ENCODE data around the gene MCF2L2. TPM values are rescaled to one million over a fixed set of nuclear protein-coding genes. Genes with fewer than 3 reads are reported as not detected.

Gene MCF2L2
- total RNA-seq, 4 donors from 2014 or later, result 0.59 to 4.1 (median 1.7) TPM

DNA sequence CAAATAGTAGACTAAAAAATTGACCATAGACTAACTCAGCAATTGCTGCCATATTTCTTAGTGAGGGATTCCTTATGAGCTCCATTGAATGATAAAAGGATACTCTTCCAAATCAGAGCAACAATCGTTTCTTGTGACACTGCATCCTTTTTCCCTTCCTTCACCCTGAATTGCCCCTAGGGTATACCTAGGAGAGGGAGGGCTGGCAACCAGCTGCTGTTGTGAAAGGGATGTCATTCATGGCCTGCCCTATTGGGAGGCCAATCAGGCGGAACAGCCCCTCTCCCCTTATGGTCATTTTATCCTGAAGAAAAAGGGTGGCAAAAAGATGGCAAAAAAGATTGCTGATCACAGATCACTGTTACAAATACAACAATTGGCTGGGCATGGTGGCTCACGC is 149.0 kb downstream of the MCF2L2 start:
- TF ChIP-seq, protein P1, sequence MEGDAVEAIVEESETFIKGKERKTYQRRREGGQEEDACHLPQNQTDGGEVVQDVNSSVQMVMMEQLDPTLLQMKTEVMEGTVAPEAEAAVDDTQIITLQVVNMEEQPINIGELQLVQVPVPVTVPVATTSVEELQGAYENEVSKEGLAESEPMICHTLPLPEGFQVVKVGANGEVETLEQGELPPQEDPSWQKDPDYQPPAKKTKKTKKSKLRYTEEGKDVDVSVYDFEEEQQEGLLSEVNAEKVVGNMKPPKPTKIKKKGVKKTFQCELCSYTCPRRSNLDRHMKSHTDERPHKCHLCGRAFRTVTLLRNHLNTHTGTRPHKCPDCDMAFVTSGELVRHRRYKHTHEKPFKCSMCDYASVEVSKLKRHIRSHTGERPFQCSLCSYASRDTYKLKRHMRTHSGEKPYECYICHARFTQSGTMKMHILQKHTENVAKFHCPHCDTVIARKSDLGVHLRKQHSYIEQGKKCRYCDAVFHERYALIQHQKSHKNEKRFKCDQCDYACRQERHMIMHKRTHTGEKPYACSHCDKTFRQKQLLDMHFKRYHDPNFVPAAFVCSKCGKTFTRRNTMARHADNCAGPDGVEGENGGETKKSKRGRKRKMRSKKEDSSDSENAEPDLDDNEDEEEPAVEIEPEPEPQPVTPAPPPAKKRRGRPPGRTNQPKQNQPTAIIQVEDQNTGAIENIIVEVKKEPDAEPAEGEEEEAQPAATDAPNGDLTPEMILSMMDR (IDR thresholded peaks at IDR 0.05), result no peak
- TF ChIP-seq POLR2A (IDR thresholded peaks at IDR 0.05), result no peak
- no peaks in the 10 kb centered on the region for H3K27me3 ChIP-seq
- H3K27ac ChIP-seq, result no peak overlapping the region
- H3K9me3 ChIP-seq, result no peaks in the 10 kb centered on the region
- no peaks in the 10 kb centered on the region for H3K4me1 ChIP-seq
- intact Hi-C loops (cut with DNase I; ENCODE audit: low total_unique reads), result no loop called here
- H3K4me3 ChIP-seq, result no peak overlapping the region
- H3K36me3 ChIP-seq, result no peaks in the 10 kb centered on the region
- DNase-seq, result no peak

DNA sequence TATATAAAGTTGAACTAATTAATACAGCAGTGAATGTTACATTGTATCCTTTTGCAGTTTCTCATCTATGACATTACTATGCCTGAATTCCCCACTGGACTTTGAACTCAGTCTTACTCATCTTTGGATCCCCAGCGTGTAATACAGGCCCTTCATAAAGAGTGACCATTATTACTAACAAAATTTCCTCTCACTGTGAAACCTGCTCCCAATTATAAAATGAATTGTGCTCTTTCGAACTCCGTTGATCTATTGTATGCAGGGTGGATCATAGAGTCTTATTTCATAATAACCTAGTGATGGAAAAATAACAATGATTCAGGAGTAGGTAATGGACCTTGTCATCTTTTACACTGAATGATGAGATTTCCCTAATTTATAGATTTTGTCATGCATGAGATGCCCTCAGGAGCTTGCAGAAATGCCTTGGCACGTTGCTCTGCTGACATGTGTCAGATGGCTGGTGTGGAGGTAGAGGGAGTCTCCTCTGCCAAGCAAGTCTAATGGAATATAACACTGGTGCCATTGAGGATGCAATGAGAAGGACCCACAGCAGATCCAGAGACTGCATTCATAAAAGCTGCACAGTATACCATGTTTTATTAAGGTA is 149.8 kb downstream of the MCF2L2 start:
- TF ChIP-seq, protein P1 (IDR thresholded peaks at IDR 0.05), result no peak
- TF ChIP-seq POLR2A (IDR thresholded peaks at IDR 0.05), result no peak
- no peak for DNase-seq
- Histone ChIP-seq H3K27me3 (no peaks in the 10 kb centered on the region), H3K36me3 (no peaks in the 10 kb centered on the region), H3K9me3 (no peaks in the 10 kb centered on the region), H3K4me1 (no peaks in the 10 kb centered on the region), H3K27ac (no peak overlapping the region), H3K4me3 (no peak overlapping the region)
- intact Hi-C loops (cut with DNase I; ENCODE audit: low total_unique reads), result no loop called here

DNA sequence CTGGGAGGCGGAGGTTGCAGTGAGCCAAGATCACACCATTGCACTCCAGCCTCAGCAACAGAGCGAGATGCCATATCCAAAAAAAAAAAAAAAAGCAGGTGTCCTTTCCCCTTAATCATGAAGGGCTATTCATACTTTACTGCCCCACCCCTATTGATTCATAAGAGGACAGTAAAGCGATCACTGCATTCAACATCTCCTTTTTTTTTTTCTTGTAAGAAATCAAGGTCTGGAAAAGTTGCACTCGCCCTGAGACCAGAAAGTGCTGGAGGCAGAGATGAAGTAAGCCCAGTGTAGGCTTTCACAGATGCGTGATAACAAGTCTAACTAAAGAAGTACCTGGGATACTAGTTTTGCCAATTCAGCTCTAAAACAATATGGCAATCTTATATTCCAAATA is 151.2 kb downstream of the MCF2L2 start:
- Histone ChIP-seq H3K36me3 (no peaks in the 10 kb centered on the region), H3K9me3 (no peaks in the 10 kb centered on the region), H3K4me3 (no peak overlapping the region), H3K27me3 (no peaks in the 10 kb centered on the region), H3K27ac (no peak overlapping the region), H3K4me1 (no peaks in the 10 kb centered on the region)
- intact Hi-C loops (cut with DNase I; ENCODE audit: low total_unique reads), result no loop called here
- TF ChIP-seq, protein P1 (IDR thresholded peaks at IDR 0.05), result no peak
- no peak for TF ChIP-seq POLR2A (IDR thresholded peaks at IDR 0.05)
- no peak for DNase-seq

DNA sequence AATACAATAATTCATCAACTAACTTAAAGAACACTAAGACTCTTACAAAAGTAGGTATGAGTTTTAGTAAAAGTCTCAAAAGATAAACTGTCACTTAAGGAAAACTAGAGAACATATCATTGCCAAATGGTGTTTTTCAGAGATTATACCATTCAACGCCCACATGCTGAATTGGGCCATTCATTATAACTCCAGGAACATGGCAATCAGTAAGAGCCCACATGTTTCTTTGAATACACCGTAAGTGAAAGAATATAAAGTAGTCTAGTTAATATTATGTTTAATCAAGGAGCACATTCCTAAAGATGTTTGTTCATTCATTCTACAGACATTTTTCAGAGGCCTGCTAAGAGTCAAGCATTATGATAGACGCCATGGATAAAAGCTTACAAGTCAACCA is 152.5 kb downstream of the MCF2L2 start:
- no peak for TF ChIP-seq POLR2A (IDR thresholded peaks at IDR 0.05)
- TF ChIP-seq, protein P1 (IDR thresholded peaks at IDR 0.05), result no peak
- intact Hi-C loops (cut with DNase I; ENCODE audit: low total_unique reads), result no loop called here
- Histone ChIP-seq H3K9me3 (no peaks in the 10 kb centered on the region), H3K36me3 (no peaks in the 10 kb centered on the region), H3K4me3 (no peak overlapping the region), H3K27me3 (no peaks in the 10 kb centered on the region), H3K4me1 (no peaks in the 10 kb centered on the region), H3K27ac (no peak overlapping the region)
- no peak for DNase-seq

DNA sequence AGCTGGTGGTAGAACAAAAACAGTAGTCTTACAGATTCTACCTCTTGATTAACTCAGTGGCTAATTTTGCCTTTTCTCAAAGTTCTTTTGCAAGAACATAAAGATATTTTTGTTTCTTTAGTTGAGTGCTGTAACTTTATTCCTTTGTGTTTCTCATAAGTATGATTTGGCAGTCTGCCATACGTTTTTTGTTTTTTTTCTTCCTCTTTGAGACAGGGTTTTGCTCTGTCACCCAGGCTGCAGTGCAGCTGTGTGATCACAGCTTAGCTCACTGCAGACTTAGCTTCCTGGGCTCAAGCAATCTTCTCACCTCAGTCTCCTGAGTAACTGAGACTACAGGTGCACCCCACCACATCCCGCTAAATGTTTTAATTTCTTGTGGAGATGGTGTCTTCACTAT is 153.0 kb downstream of the MCF2L2 start:
- Histone ChIP-seq H3K27me3 (no peaks in the 10 kb centered on the region), H3K4me1 (no peaks in the 10 kb centered on the region), H3K36me3 (no peaks in the 10 kb centered on the region), H3K4me3 (no peak overlapping the region), H3K27ac (no peak overlapping the region), H3K9me3 (no peaks in the 10 kb centered on the region)
- DNase-seq, result no peak
- intact Hi-C loops (cut with DNase I; ENCODE audit: low total_unique reads), result no loop called here
- no peak for TF ChIP-seq POLR2A (IDR thresholded peaks at IDR 0.05)
- TF ChIP-seq, protein P1 (IDR thresholded peaks at IDR 0.05), result no peak

Measured in uterus (tissue), 4 donors.